HTERT RPE-1 (cell line): ENCODE results near the gene CIT.

Source experiments
- in situ Hi-C: fragments of 300-500 bp; cut with MboI; formaldehyde crosslinking; loops from 4 replicates; pipeline ENCODE4 v1.14.3; 2020; ENCODE audit warnings: low sequenced_read_pairs

The CIT gene

DNA sequence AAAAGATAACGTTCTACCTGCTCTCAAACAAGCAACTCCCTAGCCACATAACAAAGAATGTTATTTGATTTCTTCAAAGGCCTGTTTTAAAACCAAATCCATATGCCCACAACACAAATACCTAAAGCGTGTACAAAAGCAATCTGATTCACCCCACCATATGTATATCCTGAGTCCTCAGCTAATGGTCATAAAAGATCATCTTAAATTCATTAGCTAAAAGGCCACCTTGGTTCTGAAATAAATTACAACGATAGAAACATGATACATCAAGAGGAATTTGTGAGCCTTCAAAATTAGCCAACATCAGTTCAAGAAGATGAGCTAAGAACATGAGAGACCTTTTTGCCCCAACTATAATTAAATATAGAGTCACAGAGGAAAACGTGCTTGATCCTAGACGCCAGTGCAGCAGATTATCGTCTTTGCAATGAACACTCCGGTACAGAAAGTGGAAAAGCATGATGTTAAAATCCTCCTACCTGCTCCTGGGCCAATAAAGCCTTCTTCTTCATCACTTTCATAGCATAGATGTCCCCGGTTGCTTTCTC lies 20.0 kb downstream of the CIT start:
- in situ Hi-C loops: no loop called here

DNA sequence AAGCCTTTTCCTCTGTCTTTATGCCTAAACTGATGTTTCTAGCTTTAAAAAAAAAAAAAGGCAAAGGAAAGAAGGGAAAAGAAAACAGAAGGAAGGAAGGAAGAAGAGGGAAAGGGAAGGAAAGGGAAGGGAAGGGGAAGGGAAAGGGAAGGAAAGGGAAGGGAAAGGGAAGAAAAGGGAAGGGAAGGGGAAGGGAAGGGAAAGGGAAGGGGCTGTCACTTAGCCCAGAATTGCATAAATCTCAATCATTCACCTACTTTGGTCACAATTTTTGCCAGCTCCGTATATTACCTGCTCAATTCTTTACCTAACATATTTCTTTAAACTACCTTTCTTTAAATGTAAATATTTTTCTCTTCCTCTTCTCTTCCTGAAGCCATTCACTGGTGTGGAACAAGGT lies 26.8 kb downstream of the CIT start:
- in situ Hi-C loops: no loop called here

DNA sequence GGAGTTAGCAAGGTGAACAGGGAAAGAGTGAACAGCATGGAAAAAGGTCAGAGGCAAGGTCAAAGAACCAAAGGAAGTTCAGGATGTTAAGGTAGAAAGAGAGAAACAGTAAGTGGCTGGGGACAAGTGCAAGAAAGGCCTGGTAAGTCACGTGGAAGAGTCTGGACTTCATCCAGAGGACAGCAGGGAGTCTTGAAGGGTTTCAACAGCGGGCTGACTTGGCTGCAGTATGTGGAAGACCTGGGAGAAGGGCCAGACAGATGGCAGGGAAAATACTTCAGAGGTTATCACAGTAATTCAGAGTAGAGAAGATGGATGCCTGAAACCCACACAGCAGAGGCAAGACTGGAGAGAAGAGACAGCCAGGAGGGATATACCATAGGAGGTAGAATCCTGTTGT lies 34.0 kb downstream of the CIT start:
- in situ Hi-C loops: no loop called here

DNA sequence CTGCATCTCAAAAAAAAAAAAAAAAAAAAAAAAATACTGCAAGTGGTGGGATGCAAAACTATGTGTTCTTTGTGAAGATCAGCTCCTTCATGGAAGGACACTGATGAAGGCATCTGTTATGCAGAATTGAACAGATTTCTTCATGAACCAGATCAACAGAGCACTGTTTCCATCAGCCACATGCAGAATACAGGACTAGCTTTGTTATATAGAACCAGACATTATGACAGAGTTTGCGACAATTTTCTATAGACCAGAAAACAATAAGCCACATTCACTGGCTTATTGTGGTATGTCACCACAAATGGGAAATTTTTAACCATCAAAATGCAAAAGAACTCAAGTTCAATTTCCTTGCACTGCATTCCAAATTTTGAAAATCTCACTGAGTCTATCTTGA lies 34.7 kb downstream of the CIT start:
- in situ Hi-C loops: no loop called here

DNA sequence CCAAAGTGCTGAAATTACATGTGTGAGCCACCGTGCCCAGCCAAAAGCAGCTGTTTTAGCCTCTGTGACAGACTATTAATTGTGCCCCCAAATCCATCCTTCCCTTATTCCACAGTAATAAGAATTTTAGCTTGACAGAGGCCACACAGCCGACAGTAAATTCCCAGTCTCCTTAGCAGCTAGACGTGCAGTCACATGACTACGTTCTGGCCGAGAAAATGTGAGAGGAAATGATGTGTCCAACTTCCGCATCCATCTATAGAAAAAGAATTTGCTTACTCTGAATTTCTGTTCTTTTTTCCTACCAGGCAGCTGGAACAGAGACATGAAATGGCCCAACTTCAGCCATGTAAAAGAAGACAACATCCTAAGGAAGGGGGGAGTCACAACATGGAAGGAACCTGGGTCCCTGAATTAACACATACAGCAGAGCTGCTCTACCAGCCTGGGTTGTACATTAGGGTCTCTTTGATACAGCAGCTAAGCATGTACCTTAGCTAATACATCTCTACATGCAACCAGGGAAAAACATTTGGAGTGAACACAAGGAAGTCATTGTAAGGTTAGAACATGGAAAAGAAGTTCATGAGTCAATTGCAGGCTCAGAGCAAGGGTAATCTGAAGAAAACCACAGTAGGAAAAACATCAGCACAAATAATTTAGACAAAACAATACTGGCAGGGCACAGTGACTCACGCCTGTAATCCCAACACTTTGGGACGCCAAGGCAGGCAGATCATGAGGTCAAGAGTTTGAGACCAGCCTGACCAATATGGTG lies 35.5 kb downstream of the CIT start:
- in situ Hi-C loops: no loop called here

DNA sequence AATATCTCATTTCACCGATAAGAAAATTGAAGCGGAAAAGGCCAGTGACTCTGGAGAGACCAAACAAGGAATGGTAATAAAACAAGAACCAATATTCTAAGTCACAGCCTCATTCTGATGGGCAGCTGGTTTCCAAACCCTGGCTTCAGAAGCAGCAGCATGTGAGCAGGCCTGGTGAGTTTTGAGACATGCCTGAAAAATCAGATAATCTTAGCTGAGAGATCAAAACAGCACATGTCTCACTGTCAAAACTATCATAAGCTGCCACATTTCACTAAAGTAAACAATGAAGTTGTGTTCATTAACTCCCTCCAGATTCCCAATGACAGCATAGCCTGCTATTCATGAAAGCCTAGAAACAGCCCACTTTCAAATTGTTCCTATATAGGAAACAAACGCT lies 36.5 kb downstream of the CIT start:
- in situ Hi-C loops: no loop called here

DNA sequence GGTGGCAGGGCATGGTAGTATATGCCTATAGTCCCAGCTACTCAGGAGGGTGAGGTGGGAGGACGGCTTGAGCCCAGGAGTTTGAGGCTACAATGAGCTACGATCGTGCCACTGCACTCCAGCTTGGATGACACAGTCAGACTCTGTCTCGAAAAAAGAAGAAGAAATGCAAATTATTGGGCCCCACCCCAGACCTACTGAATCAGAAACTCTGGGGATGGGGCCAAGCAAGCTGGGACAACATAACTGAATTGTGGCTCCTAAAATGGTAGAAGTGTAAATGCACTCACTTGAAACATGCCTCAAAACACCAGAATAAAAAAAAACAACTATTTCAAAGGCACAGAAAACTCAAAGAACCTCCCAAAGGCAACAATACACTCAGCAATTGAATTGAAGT lies 37.0 kb downstream of the CIT start:
- in situ Hi-C loops: no loop called here

DNA sequence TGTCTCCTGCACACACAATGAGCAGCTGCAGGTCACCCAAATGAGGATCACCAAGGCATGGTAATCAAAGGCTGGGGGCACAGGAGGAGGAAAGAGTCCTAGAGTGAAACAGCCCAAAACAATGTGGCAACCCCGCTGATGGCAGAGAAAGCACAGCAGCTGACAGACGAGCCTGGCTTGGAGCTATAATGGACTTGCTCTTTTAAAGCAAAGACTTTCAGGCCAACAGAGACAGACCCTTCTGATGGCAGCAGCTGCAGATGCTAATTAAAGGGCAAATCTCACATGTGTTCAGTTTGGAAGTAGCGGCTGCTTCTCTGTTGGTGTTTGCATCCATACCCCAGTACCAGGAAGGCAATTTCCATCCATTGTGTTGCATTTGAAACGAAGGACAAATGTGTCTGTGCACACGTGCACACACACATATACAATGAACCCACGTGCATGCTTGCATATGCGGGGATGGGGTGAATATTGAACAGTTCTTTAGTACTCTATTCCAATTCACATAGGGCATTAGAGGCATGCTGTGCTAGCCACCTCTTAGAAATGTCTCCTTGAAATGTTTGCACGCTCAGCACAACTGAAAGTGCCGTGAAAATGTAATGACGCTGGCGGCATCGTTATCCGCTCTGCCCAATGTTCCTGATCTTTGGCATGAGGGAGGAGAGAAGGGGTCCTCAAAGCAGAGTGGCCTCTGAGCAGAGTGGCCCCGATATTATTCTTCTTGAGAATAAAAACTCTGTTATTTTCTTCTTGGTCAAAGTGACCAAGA lies 38.1 kb downstream of the CIT start:
- in situ Hi-C loops: no loop called here

DNA sequence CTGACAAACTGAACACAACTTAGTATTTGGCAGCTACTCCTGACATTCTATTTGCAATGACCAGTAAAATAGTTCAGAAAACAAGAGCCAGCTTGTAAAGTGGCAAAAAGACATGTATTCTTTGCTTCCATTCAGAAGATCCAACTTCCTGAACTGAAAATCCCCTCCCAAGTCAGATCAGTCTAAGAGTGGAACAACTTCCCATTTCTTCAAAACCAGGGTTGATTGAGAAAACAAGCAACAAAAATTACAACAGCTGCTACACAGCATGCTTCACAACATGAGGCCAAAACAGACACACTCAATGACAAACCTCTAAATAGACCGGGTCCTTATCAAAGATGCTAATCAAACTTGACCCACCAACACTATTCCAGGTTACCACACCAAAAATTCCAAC lies 40.3 kb downstream of the CIT start:
- in situ Hi-C loops: no loop called here

DNA sequence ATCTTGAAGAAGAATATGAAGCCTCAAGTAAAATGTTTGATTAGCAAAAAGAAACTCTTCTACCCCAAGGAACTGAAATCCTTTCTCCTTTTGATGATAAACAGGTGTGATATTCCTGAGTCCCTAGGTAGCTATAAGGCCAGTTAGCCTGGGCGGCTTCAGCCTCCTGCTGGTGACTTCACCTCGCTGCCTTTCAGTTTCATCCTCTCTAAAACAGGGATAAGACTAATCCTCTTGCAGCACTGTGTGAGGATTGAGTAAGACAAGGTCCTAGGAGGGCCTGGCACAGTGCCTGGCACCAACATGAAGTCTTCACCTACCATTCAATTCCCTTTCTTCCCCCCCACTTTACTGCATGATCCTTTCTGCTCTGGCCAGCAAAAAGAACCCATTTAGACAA lies 42.1 kb downstream of the CIT start:
- in situ Hi-C loops: no loop called here

DNA sequence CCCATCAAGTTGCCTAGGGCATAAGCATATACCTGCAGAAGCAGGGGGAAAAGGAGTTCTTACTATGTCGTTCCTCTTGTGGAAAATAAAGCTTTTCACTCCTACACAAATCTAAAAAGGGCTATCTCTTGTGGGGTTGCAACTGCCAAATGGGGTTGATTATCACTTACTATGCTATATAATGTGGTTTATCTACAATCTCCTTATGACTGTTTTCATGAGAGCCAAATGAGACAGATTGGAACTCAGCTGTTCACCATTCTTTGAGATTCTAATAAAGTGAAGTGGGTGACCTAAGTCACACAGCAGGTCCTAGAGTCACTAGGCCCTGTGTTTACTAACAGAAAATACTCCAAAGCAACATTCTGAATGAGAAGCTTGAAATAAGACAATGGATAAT lies 47.7 kb downstream of the CIT start:
- in situ Hi-C loops: no loop called here

DNA sequence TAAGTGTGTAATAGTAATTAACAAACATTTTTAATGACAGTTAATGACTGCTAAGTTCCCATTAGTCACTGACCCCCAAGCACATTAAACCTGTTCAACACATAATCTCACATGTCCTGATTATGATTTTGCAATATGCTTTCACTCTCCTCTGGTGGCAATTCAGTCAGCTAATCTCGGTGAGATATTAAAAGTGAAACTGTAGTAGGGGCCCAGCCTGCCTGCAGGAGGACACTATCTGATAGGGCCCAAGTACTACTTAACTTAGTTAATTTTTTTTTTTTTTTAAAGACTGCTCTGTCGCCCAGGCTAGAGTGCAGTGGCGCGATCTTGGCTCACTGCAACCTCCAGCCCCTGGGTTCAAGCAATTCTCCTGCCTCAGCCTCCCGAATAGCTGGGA lies 48.8 kb downstream of the CIT start:
- in situ Hi-C loops: no loop called here

DNA sequence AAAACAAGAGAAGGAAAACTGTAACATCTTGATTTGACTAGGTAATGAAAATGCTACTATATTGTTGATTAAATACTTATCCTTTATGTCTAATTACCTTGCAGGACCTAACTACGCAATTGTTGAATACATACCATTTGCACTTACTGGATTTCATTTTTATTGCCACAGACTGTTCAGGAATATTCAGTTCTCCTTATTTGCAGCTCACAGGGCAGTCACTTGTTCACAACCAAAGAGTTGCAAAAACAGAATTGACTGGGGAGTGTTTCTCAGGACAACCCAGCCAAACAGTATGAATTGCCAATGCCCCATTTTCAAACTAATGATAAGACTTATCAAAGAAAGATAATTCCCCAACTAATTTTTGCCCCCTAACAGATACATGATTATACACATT lies 49.4 kb downstream of the CIT start:
- in situ Hi-C loops: no loop called here

DNA sequence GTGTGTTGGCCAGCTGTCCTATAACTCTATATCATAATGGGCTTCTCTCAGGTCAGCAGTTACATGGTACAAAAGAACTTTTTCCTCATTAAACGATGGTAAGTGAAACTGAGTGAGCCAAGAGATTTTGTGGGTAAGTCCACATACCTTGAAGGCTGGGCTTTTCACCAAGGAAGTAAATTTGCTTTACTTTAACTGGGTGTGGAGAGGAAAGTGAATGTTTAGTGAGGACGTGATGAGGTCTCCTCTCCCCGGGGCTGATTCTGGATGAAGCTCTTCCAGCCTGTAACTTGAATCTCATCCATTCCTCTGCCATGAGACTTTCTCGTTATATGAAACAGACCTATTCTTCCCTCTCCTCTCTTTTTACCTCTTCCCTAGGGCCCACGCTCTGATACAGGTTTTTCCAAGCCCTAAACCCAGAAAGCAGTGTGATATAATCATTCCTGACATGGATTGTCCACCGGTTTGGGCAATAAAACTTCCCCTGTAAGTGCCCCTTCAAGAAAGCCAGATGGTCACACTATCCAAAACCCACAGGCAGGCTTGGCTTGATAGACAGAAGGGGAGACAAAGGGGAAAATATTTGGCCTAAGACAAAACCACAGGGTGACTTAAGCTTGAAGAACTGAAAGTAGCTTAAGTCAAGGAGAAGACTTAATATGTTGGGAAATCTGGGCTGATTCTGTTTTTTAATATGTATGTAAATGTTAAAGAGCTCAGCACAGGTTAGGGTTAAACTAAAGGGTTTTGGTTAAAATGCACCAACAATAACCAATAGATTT lies 50.3 kb downstream of the CIT start:
- in situ Hi-C loops: no loop called here

DNA sequence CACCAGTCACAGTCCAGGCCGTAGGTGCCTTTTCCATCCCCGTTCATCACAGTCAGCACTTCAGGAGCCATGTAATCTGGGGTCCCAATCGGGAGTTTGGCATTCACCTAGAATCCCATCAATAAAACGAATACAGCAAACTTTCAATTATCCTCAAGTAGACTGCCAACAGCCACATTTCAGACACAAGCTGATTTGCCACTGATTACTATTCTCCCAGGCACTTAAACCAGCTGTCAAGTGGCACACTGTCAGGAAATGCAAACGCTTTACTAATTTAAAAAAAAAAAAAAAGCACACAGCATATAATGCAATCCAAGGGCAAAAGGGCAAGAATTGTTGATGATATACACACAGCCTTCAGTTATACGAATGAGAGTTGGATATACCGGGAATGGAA lies 51.9 kb downstream of the CIT start:
- in situ Hi-C loops: no loop called here

DNA sequence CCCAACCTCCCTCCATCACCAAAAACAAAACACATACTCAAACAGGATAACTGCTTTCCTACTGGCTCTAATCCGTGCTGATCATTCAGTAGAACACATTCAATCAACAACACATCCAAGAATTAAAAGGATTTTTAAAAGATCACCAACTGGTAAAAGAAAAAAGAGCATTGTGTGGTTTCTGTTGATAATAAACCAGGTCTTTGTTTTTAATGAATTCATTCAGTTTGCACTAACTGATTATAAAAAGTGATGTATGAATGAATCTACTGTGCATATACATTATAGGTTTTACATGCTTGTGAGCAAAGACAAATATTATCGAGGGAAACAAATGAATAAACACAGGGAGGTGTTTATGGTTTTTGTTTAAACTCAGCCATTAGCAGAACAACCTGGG lies 55.1 kb downstream of the CIT start:
- in situ Hi-C loops: no loop called here

DNA sequence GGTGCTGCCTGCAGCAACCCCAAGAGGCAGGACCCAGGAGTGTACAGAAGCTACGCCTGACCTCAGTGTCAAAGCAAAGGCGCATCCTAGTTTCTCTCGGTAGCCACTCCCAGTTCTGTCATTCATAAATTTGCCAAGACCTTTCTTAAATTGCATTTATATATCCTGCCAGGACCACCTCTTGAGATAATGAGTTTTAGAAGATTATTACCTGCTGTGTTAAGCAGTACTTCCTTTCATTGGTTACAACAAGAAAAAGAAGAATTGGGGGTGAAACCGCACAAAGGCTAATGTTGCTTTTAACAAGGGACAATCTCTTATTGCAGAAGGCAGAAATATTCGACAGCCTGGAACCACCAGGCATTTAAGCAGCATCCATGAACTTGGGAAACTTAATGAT lies 57.8 kb downstream of the CIT start:
- in situ Hi-C loops: no loop called here

DNA sequence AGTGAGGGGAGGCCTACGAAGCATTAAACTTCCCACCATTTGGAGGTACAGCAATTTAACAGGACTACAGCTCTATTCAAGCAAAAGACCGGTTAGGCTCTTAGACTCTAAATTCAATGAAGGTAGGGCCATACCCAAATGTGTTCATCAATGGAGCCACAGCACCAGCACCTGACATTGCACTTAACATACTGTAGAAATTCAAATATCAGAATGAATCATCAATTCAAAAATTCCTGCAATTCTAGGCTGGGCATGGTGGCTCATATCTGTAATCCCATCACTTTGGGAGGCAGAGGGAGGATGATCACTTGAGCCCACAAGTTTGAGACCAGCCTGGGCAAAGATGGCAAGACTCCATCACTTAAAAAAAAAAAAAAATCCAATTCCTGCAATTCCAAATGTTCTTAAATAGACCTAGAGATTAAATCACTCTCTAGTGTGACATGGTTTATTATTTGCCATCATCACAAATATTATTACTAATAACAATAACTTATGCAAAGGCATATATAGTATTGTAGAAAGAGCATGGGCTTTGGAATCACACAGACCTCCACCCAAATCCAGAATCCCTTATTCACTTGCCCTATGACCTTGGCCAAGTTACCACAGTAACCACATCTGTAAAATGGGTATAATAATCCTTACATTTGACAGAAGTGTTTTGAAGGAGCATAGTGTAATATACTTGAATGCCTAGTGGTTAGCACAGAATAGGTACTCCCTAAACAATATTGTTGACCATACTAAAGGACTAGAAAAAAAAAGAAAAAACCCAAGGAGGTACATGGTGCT lies 59.4 kb downstream of the CIT start:
- in situ Hi-C loops: no loop called here

DNA sequence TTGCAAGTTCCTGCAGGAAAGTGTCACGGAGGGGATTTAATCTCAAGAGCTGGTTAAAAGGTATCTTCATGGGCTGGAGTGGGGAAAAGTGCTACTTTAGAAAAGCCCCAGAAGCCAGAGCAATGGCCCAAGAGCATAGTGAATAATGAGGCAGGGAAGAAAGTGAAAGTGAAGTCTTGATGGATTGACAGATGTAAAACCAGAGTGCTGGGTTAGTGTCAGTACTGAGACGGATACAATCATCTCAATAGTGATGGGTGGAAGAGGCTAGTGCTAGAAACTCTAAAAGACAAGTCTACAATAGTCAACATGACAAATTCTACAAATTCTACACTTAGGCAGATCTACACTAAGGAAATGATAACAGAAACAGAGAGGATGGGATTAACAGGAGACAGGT lies 68.1 kb downstream of the CIT start:
- in situ Hi-C loops: no loop called here

DNA sequence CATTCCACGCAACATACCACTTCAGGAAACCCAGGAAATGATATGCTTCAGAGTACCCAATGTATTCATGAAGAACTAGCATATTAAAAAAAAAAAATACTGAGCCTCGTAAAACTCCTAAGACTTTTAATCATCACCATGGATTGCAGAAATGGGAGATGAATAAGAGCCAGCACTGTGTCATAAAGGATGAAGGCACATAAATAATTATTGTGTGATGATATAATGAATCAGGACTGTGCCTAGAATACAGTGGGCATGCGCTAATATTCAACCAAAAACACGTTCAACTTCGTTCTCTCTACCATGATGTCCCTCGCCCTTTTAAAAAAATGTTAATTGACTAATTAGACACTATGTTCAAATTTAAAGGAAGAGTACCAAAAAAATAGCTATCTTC lies 68.7 kb downstream of the CIT start:
- in situ Hi-C loops: no loop called here

DNA sequence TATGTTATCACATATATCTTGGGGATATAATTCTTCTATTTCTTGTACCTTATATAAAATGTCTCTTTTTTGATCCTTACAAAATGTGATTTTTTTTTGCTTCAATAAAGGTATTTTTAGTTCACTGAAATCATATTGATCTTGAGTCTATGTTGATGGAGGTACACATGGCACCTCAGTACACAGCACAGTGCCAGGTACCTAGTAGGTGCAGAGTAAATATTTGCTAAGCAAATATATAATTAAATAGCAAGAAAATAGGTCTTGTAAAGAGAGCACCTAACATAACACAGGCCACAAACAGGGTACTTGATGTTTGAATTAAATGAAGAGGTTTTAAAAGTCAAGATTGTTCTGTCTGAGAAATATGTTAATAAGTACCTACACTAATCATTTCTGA lies 69.7 kb downstream of the CIT start:
- in situ Hi-C loops: no loop called here
